ENCODE results near the gene GPR108. TPM values are rescaled to one million over a fixed set of nuclear protein-coding genes. Genes with fewer than 3 reads are reported as not detected.

The GPR108 gene
- 68.4 and 73.7 TPM in 2 replicates for total RNA-seq

DNA sequence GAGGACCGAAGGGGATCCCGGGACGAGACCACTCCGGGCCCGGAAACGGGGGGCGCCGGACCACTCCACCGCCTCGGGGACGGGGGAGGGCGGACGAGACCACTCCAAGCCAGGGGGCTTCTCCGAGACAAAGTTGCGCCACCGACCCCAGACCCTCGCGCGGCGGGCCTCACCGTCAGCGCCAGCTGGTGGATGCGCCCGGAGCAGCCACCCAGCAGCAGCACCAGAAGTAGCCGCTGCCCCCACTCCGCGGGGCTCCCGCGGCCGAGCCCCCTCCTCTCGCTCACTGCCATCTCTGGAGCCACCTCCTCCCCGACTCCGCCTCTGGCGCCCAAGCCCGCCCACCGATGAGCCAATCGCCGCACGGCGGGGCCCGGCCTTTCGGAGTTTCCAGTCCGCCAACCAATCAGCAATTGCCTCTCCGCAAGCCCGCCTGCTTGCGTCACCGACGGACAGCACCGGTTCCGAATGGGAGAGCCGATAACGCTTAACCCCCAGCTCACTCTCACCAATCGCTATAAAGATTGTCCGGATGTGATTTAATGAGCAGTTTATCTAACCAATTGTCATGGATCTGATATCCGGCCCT is at the start of gene GPR108:
TSS of gene GPR108 (minus strand) at position 297 of the 589 bp plus-strand sequence. CDS start at position 293, 4 bp downstream.

DNA sequence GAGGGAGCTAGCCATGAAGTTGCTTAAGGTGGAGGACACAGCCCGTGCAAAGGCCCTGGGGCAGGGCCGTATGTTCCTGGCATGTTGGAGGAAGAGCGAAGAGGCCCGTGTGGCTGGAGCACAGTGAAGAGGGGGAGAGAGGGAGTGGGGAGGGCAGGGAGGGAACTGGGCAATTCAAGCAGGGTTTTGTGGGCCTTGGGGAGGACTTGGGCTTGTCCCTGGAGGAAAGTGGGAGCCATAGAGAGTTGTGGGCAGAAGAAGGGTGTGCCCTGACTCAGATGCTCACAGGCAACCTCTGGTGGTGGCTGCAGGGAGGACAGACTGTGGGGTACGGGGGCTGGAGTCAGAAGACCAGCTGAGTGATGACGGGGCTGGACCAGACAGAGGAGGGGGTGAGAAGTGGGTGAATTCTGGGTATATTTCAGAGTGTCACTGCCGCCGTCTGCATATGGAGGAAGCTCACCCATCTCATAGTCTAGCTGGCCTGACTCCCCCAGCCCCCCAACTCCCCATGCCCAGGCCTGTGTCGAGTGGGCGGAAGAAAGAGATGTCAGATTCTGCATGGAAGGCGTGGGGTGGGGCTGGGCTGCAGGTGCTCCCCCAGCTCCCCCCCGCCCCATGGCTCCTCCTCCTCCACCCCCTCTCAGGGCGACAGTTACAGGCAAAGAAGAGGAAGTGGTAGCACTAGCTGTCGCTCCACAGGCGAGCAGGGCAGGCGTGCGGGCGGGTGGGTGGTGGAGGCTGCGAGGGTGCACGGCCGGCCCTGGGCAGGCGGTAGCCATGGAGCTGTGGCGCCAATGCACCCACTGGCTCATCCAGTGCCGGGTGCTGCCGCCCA is 34.9 kb upstream of the GPR108 start, which contains the start of gene VAV1:
TSS of gene VAV1 (plus strand) at position 681 of the 838 bp plus-strand sequence. CDS start at position 781, 100 bp downstream.

DNA sequence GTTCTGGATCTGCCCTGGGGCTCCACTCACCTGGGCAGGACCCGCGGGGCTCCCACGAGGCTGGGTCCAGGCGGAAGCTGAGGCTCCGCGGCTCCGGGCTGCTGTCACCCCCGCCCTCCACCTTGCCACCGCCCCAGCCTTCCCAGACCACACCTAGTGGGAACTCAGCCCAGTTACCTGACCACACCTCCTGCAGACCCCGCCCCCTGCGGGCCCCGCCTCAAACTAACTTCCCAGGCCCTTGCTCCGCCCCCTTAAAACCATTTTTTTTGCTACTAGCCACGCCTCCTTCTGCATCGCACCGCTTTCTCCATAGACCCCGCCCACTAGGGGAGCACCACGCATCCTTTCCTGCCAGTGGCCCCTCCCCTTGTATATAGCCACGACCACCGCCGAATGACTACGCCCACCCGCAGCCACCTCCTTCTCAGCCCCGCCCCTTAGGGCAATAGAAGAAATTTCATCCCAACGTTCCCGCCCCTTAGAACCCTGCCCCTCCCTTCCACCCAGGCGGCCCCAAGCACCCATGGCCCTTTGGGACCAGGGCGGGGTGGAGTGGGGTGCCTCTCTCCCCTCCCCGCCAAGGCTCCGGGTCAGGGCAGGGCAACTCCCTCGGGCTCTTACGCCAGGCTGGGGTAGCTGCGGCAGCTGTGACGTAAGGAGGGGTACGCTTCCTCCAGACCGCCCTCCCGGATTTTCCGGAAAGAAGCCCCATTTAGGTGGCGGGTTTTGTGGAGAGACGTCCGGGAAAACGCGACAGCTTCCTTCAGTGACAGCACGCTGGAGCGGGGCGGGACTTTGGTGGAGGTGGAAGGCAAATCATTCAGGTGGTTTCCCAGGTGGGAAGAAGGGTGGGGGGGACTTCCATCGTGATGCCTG is 30.2 kb upstream of the GPR108 start, which contains the start of gene SH2D3A:
TSS of gene SH2D3A (minus strand) at position 79 of the 879 bp plus-strand sequence. CDS start 3,687 bp downstream, outside the sequence.

DNA sequence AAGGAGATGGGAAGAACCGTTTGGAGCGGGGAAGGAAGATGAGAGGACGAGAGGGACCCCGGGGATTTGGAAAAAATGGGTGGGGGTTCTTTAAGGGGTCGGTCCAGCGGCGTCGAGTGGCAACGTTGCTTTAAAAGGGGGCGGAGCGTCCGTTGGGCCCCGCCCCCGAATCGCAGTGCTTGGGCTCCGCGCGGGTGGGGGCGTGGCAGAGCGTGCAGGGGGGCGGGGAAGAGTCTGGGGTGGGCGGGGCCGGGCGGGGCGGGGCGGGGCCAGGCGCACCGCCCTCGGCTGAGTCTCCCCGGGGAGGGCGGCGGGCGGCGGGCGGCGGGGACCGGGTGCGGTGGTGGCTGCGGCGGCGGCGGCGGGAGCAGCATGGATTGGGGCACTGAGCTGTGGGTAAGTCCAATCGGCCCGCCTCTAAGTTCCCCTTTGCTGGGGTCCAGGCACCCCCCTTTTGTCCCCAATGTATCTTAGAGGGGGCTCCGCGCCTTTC is 2.1 kb upstream of the GPR108 start, which contains the start of gene TRIP10:
TSS of gene TRIP10 (plus strand) at position 291 of the 493 bp plus-strand sequence. CDS start at position 373, 82 bp downstream.

DNA sequence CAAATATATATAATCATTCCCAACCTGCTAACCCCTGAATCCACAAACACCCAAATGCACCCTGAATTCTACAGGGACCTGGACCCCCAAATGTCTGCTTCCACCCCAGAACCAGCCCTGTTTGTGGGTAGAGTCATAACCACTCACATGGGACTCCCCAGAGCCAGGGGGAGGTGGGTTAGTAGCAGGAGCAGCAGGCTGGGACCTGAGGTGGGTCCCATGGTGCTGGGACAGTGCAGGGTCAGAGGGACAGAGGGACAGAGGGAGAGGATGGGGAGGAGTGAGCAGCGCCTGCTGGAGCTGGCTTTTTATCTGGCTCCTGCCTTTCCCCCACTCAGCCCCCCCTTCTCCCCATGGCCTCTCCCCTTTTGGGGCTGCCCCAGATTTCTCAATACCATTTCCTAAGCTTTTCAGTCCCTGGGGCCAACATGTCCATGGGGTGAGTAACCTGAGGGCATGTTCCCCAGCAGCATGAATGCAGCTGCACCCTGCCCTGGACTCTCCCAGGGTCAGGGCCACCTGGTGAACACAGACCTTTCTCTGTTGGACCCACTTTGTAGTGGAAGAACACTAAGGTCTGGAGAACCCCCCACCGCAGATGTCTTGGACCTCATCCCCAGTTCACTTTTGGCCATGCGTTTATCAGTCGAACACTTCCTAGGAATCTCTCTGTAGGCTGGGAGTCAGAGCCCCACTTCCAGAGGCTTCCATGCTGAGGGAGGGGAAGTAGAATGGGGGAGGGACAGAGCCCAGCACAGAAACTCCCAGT is 16.8 kb downstream of the GPR108 start, which contains the start of gene C3:
TSS of gene C3 (minus strand) at position 282 of the 769 bp plus-strand sequence. CDS start at position 221, 61 bp downstream.

Other genes starting within 250 kb of the GPR108 start
- 1.9 TPM in 1 of 2 replicates, not detected in the other for gene TUBB4A, start 235.3 kb downstream of the GPR108 start, total RNA-seq
- 11.3 and 14.9 TPM in 2 replicates for gene TNFSF9, start 206.6 kb downstream of the GPR108 start, total RNA-seq
- gene CD70, start 146.4 kb downstream of the GPR108 start, total RNA-seq: 25.8 TPM in 1 of 2 replicates, not detected in the other
- under 0.01 TPM in 1 of 2 replicates, not detected in the other for gene TNFSF14, start 67.4 kb downstream of the GPR108 start, total RNA-seq
- 5.1 and 32.8 TPM in 2 replicates for gene C3, start 16.9 kb downstream of the GPR108 start, total RNA-seq
- 69.4 and 77.4 TPM in 2 replicates for gene TRIP10, start 2.1 kb upstream of the GPR108 start, total RNA-seq
- 98.3 and 129 TPM in 2 replicates for gene SH2D3A, start 29.9 kb upstream of the GPR108 start, total RNA-seq
- gene VAV1, start 35.1 kb upstream of the GPR108 start, total RNA-seq: 1.7 and 2.3 TPM in 2 replicates
- not detected in 2 replicates for gene ADGRE1, start 150.0 kb upstream of the GPR108 start, total RNA-seq